Gastrocnemius medialis (tissue), 4 donors: ENCODE results near the gene SAMD7. TPM values are rescaled to one million over a fixed set of nuclear protein-coding genes. Genes with fewer than 3 reads are reported as not detected.

ENCODE experiments used
- ATAC-seq, 2 donors: fragments of 150-250 bp; one replicate each; pipeline ENCODE4 v1.9.1; 2016
- DNase-seq, 2 donors: peaks; one replicate each; pipeline ENCODE4 v3.0.0-alpha.2; 2019
- H3K27ac ChIP-seq, 4 donors: fragments of 200-600 bp; sonication (generic); 1 replicate in 1 of 4; 2 replicates in 3 of 4; pipeline ENCODE4 v1.5.1; 2016 to 2018; ENCODE audit warnings: mild to moderate bottlenecking in 2 of 4, moderate library complexity in 1 of 4
- H3K27me3 ChIP-seq, 3 donors: fragments of 200-600 bp; sonication (generic) in 2 of 3; 1 replicate in 1 of 3; 2 replicates in 2 of 3; pipeline versions ENCODE4 v1.5.1 to v1.6.0; 2016 to 2019; ENCODE audit warnings: mild to moderate bottlenecking in 1 of 3, moderate library complexity in 1 of 3
- H3K36me3 ChIP-seq, 2 donors: fragments of 200-600 bp; sonication (generic) in 1 of 2; one replicate each; pipeline ENCODE4 v1.5.1; 2017 to 2018
- H3K4me1 ChIP-seq, 2 donors: fragments of 200-600 bp; sonication (generic) in 1 of 2; one replicate each; pipeline ENCODE4 v1.5.1; 2016 to 2017; ENCODE audit warnings: mild to moderate bottlenecking in 2 of 2
- H3K4me3 ChIP-seq, 4 donors: fragments of 200-600 bp; sonication (generic) in 3 of 4; 1 replicate in 1 of 4; 2 replicates in 3 of 4; pipeline ENCODE4 v1.5.1; 2016 to 2019; ENCODE audit warnings: mild to moderate bottlenecking in 2 of 4
- H3K9me3 ChIP-seq, 3 donors: fragments of 200-600 bp; sonication (generic) in 2 of 3; 1 replicate in 1 of 3; 2 replicates in 2 of 3; pipeline ENCODE4 v1.5.1; 2016 to 2019
- CTCF ChIP-seq, 5 experiments: fragments of 450-650 bp in 3 of 5; fragments of 200-600 bp in 2 of 5; sonication (generic) in 2 of 5; IDR thresholded peaks in 4 of 5; conservative IDR thresholded peaks in 1 of 5; 1 replicate in 4 of 5; 2 replicates in 1 of 5; pipeline ENCODE4 v1.5.1; 2016 to 2019; ENCODE audit warnings: antibody characterized with exemption in 5 of 5, mild to moderate bottlenecking in 3 of 5, moderate library complexity in 3 of 5
- POLR2A ChIP-seq, 2 donors: fragments of 450-650 bp; IDR thresholded peaks; one replicate each; pipeline ENCODE4 v1.6.1; 2017; ENCODE audit warnings: antibody characterized with exemption in 2 of 2, mild to moderate bottlenecking in 2 of 2, moderate library complexity in 2 of 2
- in situ Hi-C, 4 donors: fragments of 200-750 bp; cut with MboI; loops; one replicate each; pipeline versions ENCODE4 v1.15.0 to v1.8.0; 2017; ENCODE audit warnings: low sequenced_read_pairs in 4 of 4
- intact Hi-C: fragments of 100-400 bp; cut with DNase I; formaldehyde crosslinking; loops from one replicate; pipeline ENCODE4 v1.15.1; 2023; ENCODE audit warnings: low total_unique reads
- total RNA-seq, 4 donors: library from RNA; depleted of rRNA; stranded (reverse); fragments of >200 nt; gene quantifications; one replicate each; pipeline versions ENCODE4 v1.1.0 to v1.2.3, GENCODE V29; 2016

SAMD7 gene
- total RNA-seq, 4 donors from 2014 or later: not detected

GRCh38 chr3:169923189-169923588 is 11.8 kb downstream of the SAMD7 start:
- intact Hi-C loops (no loop called here), in situ Hi-C loops (no loop called here)
- Histone ChIP-seq H3K27ac (no peak overlapping the region), H3K27me3 (no peaks in the 10 kb centered on the region), H3K4me1 (no peaks in the 10 kb centered on the region), H3K4me3 (no peak overlapping the region), H3K9me3 (no peaks in the 10 kb centered on the region), H3K36me3 (no peaks in the 10 kb centered on the region)
- no peak for TF ChIP-seq CTCF (IDR thresholded peaks at IDR 0.05 in 4 of 5, conservative IDR thresholded peaks at IDR 0.05 in 1 of 5)
- no peak for TF ChIP-seq POLR2A (IDR thresholded peaks at IDR 0.05)
- ATAC-seq: no peak
- no peak for DNase-seq

- DNase-seq (no peak), ATAC-seq (no peak)
- intact Hi-C loops (no loop called here), in situ Hi-C loops (no loop called here)
- TF ChIP-seq CTCF (IDR thresholded peaks at IDR 0.05 in 4 of 5, conservative IDR thresholded peaks at IDR 0.05 in 1 of 5) (no peak), POLR2A (IDR thresholded peaks at IDR 0.05) (no peak)
- Histone ChIP-seq H3K27me3 (no peaks in the 10 kb centered on the region), H3K4me1 (no peaks in the 10 kb centered on the region), H3K9me3 (no peaks in the 10 kb centered on the region), H3K27ac (no peak overlapping the region), H3K36me3 (no peaks in the 10 kb centered on the region), H3K4me3 (no peak overlapping the region)
Measured at GRCh38 chr3:169923831-169924230, 12.5 kb downstream of the SAMD7 start.

- intact Hi-C loops: no loop called here
- H3K4me3 ChIP-seq: no peak overlapping the region
- TF ChIP-seq POLR2A (IDR thresholded peaks at IDR 0.05) (no peak), CTCF (IDR thresholded peaks at IDR 0.05 in 4 of 5, conservative IDR thresholded peaks at IDR 0.05 in 1 of 5) (no peak)
- no peaks in the 10 kb centered on the region for H3K9me3 ChIP-seq
- in situ Hi-C loops: no loop called here
- ATAC-seq: no peak
- H3K27ac ChIP-seq: no peak overlapping the region
- H3K36me3 ChIP-seq: no peaks in the 10 kb centered on the region
- H3K4me1 ChIP-seq: no peaks in the 10 kb centered on the region
- no peaks in the 10 kb centered on the region for H3K27me3 ChIP-seq
- DNase-seq: no peak
Measured at GRCh38 chr3:169929830-169930519, 18.6 kb downstream of the SAMD7 start.

GRCh38 chr3:169930843-169931242 is 19.5 kb downstream of the SAMD7 start:
- Histone ChIP-seq H3K9me3 (no peaks in the 10 kb centered on the region), H3K36me3 (no peaks in the 10 kb centered on the region), H3K4me3 (no peak overlapping the region), H3K27ac (no peak overlapping the region), H3K4me1 (no peaks in the 10 kb centered on the region), H3K27me3 (no peaks in the 10 kb centered on the region)
- TF ChIP-seq POLR2A (IDR thresholded peaks at IDR 0.05) (no peak), CTCF (IDR thresholded peaks at IDR 0.05 in 4 of 5, conservative IDR thresholded peaks at IDR 0.05 in 1 of 5) (no peak)
- intact Hi-C loops (no loop called here), in situ Hi-C loops (no loop called here)
- ATAC-seq (no peak), DNase-seq (no peak)
